Transverse colon (tissue), 4 donors: ENCODE measurements around the gene SLX4IP. TPM values are rescaled to one million over a fixed set of nuclear protein-coding genes. Genes with fewer than 3 reads are reported as not detected.

Experiments
- DNase-seq: peaks from one replicate; pipeline ENCODE4 v3.0.0-alpha.2; 2019
- H3K27ac ChIP-seq, 4 donors: fragments of 200-600 bp; sonication (generic); 2 replicates each; pipeline ENCODE4 v1.5.1; 2016 to 2018; ENCODE audit warnings: inconsistent platforms in 4 of 4
- H3K27me3 ChIP-seq: fragments of 200-600 bp; sonication (generic); 2 replicates; pipeline ENCODE4 v1.5.1; 2017; ENCODE audit warnings: inconsistent platforms
- H3K36me3 ChIP-seq, 4 donors: fragments of 200-600 bp; sonication (generic); 2 replicates each; pipeline ENCODE4 v1.5.1; 2017 to 2019; ENCODE audit warnings: inconsistent platforms in 4 of 4
- H3K4me1 ChIP-seq, 4 donors: fragments of 200-600 bp; sonication (generic); 2 replicates each; pipeline ENCODE4 v1.5.1; 2017 to 2020; ENCODE audit warnings: inconsistent platforms in 4 of 4
- H3K4me3 ChIP-seq, 4 donors: fragments of 200-600 bp; sonication (generic); 1 replicate in 1 of 4; 2 replicates in 3 of 4; pipeline versions ENCODE4 v1.5.1 to v1.6.1; 2017 to 2019; ENCODE audit warnings: inconsistent platforms in 4 of 4
- H3K9me3 ChIP-seq, 2 donors: fragments of 200-600 bp; sonication (generic); 2 replicates each; pipeline ENCODE4 v1.5.1; 2017 to 2019; ENCODE audit warnings: inconsistent platforms in 2 of 2
- EP300 ChIP-seq: sonication (generic); formaldehyde crosslinking; IDR thresholded peaks from one replicate; pipeline ENCODE4 v1.6.1; 2017; ENCODE audit warnings: antibody characterized with exemption, low read depth
- POLR2A ChIP-seq: fragments of 450-650 bp; IDR thresholded peaks from one replicate; pipeline ENCODE4 v1.6.1; 2016; ENCODE audit warnings: antibody characterized with exemption, mild to moderate bottlenecking, moderate library complexity
- POLR2AphosphoS5 ChIP-seq, 3 donors: sonication (generic); formaldehyde crosslinking; IDR thresholded peaks; one replicate each; pipeline ENCODE4 v1.6.1; 2016; ENCODE audit warnings: antibody characterized with exemption in 3 of 3
- WGBS, 2 donors: methylation state at CpG; one replicate each; pipeline ENCODE4 v1.1.5; 2018; ENCODE audit warnings: low coverage in 1 of 2; 5-methylcytosine and 5-hydroxymethylcytosine counted together
- in situ Hi-C, 4 donors: fragments of 200-750 bp; cut with MboI; loops; one replicate each; pipeline versions ENCODE4 v1.15.0 to v1.15.1; 2017; ENCODE audit warnings: low sequenced_read_pairs in 3 of 4, low pct_ligation_motif_present in 1 of 4, low pct_unique_long_range_greater_than_20kb in 1 of 4
- intact Hi-C: fragments of 100-400 bp; cut with DNase I; formaldehyde crosslinking; loops from one replicate; pipeline ENCODE4 v1.15.1; 2023; ENCODE audit warnings: low total_unique reads
- total RNA-seq, 4 donors: library from RNA; depleted of rRNA; stranded (reverse); fragments of >200 nt; gene quantifications; one replicate each; pipeline ENCODE4 v1.1.0, GENCODE V29; 2016
- TF ChIP-seq, protein P1 (sequence below), 5 experiments: fragments of 200-600 bp in 3 of 5; fragments of 450-650 bp in 2 of 5; sonication (generic) in 3 of 5; IDR thresholded peaks; 1 replicate in 2 of 5; 2 replicates in 3 of 5; pipeline ENCODE4 v1.5.1; 2016 to 2017; ENCODE audit warnings: antibody characterized with exemption in 5 of 5, inconsistent platforms in 3 of 5, mild to moderate bottlenecking in 2 of 5, moderate library complexity in 1 of 5

Gene SLX4IP
- total RNA-seq, 4 donors from 2014 or later: 5.4 to 8.4 (median 7.5) TPM

GRCh38 chr20:10492844-10493243, 57.7 kb downstream of the SLX4IP start:
- TF ChIP-seq POLR2AphosphoS5 (IDR thresholded peaks at IDR 0.05) (no peak), EP300 (no peak), POLR2A (no peak)
- TF ChIP-seq, protein P1, sequence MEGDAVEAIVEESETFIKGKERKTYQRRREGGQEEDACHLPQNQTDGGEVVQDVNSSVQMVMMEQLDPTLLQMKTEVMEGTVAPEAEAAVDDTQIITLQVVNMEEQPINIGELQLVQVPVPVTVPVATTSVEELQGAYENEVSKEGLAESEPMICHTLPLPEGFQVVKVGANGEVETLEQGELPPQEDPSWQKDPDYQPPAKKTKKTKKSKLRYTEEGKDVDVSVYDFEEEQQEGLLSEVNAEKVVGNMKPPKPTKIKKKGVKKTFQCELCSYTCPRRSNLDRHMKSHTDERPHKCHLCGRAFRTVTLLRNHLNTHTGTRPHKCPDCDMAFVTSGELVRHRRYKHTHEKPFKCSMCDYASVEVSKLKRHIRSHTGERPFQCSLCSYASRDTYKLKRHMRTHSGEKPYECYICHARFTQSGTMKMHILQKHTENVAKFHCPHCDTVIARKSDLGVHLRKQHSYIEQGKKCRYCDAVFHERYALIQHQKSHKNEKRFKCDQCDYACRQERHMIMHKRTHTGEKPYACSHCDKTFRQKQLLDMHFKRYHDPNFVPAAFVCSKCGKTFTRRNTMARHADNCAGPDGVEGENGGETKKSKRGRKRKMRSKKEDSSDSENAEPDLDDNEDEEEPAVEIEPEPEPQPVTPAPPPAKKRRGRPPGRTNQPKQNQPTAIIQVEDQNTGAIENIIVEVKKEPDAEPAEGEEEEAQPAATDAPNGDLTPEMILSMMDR (IDR thresholded peaks at IDR 0.05): no peak
- Histone ChIP-seq H3K9me3 (no peaks in the 10 kb centered on the region), H3K4me1 (no peaks in the 10 kb centered on the region), H3K36me3 (no peaks in the 10 kb centered on the region), H3K27me3 (no peaks in the 10 kb centered on the region), H3K27ac (no peak overlapping the region), H3K4me3 (no peak overlapping the region)
- intact Hi-C loops (no loop called here), in situ Hi-C loops (no loop called here)
- DNase-seq: no peak
- WGBS, 2 donors: 94 to 96% methylated on average over 2 of the region's 2 CpGs

DNA sequence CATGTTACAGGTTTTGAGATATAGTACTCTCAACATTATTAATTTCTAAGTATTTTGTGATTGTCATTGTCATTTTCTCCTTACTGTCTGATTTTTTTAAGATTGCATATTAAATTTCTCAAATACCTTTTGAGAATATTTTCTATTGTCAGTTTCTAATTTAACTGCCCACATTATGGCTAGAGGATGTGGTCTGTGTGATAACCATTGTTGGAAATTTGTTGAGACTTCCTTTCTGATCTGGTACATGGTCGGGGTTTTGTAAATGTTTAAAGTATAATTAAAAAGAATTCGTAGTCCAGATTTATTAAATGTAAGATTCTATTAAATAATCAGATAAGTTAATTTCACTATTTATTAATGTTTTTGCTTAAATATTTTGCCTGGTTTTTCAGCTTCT, 60.1 kb downstream of the SLX4IP start:
- Histone ChIP-seq H3K4me3 (no peak overlapping the region), H3K27ac (no peak overlapping the region), H3K4me1 (no peaks in the 10 kb centered on the region), H3K9me3 (no peaks in the 10 kb centered on the region), H3K27me3 (no peaks in the 10 kb centered on the region), H3K36me3 (no peaks in the 10 kb centered on the region)
- in situ Hi-C loops (no loop called here), intact Hi-C loops (no loop called here)
- 78 to 87% methylated on average over 2 of the region's 2 CpGs for WGBS, 2 donors
- TF ChIP-seq, protein P1 (IDR thresholded peaks at IDR 0.05): no peak
- TF ChIP-seq POLR2A (no peak), EP300 (no peak), POLR2AphosphoS5 (IDR thresholded peaks at IDR 0.05) (no peak)
- DNase-seq: no peak

DNA sequence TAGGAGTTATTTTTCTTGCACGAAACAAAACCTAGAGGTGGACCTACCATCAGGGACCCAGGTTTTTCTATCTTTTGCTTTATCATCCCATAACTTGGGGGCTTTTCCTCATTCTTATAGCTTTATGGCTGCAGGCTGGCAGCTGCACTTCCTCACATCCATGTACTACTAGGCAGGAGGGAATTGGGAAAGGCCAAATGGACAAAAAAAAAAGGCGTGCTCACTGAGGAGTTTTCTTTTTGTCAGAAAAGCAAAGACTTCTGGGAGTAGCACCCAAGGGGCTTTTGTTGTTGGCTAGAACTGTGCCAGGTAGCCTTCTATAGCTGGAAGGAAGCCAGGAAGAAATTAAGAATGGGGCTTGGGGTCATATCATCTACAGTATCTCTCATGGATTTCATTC, 61.4 kb downstream of the SLX4IP start:
- intact Hi-C loops: no loop called here
- Histone ChIP-seq H3K27me3 (no peaks in the 10 kb centered on the region), H3K36me3 (no peaks in the 10 kb centered on the region), H3K9me3 (no peaks in the 10 kb centered on the region), H3K27ac (no peak overlapping the region), H3K4me3 (no peak overlapping the region), H3K4me1 (no peaks in the 10 kb centered on the region)
- TF ChIP-seq, protein P1 (IDR thresholded peaks at IDR 0.05): no peak
- TF ChIP-seq EP300: no peak
- no peak for TF ChIP-seq POLR2A
- TF ChIP-seq POLR2AphosphoS5 (IDR thresholded peaks at IDR 0.05): no peak
- in situ Hi-C loops: no loop called here
- no peak for DNase-seq
- 61 to 90% methylated on average over 2 of the region's 2 CpGs for WGBS, 2 donors

DNA sequence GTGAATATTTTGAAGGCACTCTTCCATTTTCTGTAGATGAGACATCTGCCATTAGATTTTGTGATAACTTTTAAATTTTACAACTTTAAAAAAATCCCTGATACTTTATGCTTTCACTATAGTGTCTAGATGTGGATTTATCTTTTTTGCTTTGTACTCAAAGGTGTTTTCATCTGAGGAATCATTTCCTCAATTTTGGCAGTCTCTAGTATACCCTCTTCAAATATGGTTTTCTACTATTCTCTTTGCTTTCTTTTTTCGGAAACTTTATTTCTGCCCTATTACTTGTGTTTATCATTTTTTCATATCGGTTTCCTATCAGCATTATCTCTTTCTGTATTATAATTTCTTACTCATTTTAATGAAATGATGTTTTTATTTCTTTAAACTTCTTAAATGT, 62.2 kb downstream of the SLX4IP start:
- 82 to 97% methylated on average over 2 of the region's 2 CpGs for WGBS, 2 donors
- Histone ChIP-seq H3K4me1 (no peaks in the 10 kb centered on the region), H3K27me3 (no peaks in the 10 kb centered on the region), H3K36me3 (no peaks in the 10 kb centered on the region), H3K27ac (no peak overlapping the region), H3K4me3 (no peak overlapping the region), H3K9me3 (no peaks in the 10 kb centered on the region)
- in situ Hi-C loops (no loop called here), intact Hi-C loops (no loop called here)
- TF ChIP-seq, protein P1 (IDR thresholded peaks at IDR 0.05): no peak
- no peak for TF ChIP-seq POLR2AphosphoS5 (IDR thresholded peaks at IDR 0.05)
- TF ChIP-seq POLR2A: no peak
- TF ChIP-seq EP300: no peak
- no peak for DNase-seq
